Measurements from ENCODE around the gene AXIN1.
"Not testable (repeated sequence)": the region's sequence is repeated elsewhere in the genome, so short reads cannot be mapped to it uniquely, and the experiment has no call there.

AXIN1 gene

DNA sequence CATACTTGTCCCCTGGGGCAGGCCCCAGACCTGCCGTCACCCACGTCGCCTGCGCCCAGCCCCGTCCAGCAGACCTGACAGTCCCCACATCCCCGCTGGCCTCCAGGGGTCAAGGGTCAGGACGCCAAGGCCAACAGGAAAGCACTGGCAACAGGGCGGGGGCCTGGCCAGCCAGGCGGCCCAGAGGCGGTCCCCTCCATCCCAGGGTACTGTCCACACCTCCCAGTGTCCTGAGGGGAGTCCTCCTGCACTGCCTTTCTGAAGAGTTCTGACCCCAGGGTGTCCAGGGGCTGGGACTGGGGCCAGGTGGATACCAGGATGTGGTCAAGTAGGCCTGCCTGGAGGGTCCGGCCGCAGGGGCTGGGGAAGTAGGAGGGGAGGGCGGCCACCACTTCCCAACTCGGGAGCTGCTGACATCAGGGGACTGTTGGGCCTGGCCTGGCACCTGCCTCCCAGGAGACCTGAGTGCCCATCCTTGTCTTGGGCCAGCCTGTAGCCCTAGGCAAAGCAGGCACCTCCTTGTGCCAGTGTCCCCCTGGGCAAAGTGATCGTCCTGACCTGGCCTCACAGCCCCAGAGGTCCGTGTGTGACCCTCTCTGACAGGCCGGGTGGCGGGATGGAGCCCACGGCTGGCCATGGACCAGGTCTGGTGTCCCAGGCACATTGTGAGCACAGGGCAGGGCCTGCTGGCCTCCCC is 6.7 kb upstream of the AXIN1 start:
- no peak for DNase-seq (ENCODE audit: low spot score)

DNA sequence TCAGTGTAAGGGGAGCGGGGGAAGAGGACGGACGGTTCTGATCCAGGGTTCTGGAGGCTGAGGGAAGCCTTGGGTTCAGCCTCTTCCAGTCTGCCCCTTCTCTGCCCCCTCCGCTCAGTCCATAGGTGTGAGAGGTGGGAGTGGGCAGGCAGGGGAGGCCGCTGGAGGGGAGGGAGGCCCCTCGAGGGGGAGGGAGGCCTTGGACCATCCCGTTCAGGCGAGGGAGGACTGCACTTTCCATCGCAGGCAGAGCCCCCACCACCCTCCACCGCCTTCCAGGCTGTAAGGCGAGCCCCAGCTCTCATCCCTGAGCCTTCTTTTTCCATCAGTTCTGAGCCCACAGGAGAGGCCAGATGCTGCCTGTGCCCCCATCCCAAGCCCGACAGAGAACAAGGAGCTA is 4.2 kb upstream of the AXIN1 start:
- Mint-ChIP-seq H3K4me3 (no peak overlapping the region), H3K9me3 (no peaks in the 10 kb centered on the region), H3K4me1 (ENCODE audit: low read depth) (peaks cover 4% of the 10 kb centered on the region), H3K27me3 (ENCODE audit: low read depth) (no peaks in the 10 kb centered on the region), H3K36me3 (ENCODE audit: low read depth) (no peaks in the 10 kb centered on the region), H3K27ac (no peak overlapping the region)
- DNase-seq (ENCODE audit: low spot score) = no peak

More for the DNA sequence above, 6.7 kb upstream of the AXIN1 start:
- H3K9me3 Mint-ChIP-seq = no peaks in the 10 kb centered on the region
- H3K27me3 Mint-ChIP-seq (ENCODE audit: low read depth) = no peaks in the 10 kb centered on the region
- no peak overlapping the region for H3K4me3 Mint-ChIP-seq
- peaks cover 4% of the 10 kb centered on the region for H3K4me1 Mint-ChIP-seq (ENCODE audit: low read depth)
- no peak overlapping the region for H3K27ac Mint-ChIP-seq
- H3K36me3 Mint-ChIP-seq (ENCODE audit: low read depth) = no peaks in the 10 kb centered on the region

DNA sequence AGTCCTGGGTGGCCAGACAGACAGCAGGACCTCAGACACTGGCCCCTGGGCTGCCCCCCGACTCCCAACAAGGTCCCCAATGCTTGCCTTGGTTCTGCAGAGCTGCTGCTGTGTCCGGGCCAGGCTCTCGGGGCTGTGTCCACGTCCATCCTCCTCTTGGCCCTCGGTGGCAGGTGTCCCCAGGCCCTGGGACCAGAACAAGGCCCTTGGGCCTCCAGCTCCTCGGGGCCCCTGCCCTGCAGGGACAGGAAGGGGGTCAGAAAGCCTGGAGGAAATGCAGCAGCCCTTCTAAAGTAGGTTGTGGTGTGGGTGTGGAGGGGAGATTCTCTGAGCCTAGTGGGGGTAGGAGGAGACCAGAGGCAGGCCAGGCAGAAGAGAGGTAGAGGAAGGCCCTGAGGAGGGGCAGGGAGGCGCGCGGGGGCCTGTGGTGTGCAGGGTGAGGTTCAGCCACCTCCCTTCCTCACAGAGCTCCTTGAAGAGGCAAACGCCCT is 2.5 kb upstream of the AXIN1 start:
- no peak for DNase-seq (ENCODE audit: low spot score)
- peak overlapping the region; percentile 24 for H3K4me3 Mint-ChIP-seq
- H3K27ac Mint-ChIP-seq = peak overlapping the region; percentile 26

DNA sequence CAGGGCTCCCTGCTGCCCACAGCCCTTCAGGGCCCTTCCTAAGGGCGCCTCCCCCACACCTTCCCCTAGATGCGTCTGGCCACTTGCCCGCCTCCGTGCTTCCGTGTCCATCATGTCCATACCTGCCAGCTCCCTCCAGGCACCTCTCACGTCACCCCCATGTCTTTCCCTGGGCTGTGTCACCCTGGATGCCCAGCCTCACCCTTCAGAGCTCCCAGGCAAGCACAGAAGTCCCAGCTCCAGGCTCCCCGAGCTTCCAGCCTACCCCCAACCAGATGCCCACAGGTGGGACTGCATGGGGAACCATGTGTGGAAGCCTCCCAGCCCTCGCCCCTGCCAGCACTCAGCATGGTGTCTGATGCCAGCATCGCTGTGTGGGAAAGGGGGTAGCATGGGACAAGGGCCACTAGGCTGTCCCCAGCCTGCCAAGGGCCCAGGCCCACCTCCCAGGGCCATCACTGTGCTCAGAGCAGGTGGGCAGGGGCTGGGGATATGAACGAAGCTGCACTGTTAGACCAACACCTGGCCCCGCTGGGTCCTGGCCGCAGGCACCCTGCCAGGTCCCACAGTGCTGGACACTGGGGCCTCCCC is 1.9 kb upstream of the AXIN1 start:
- DNase-seq (ENCODE audit: low spot score) = no peak
- H3K36me3 Mint-ChIP-seq (ENCODE audit: low read depth) = peaks cover 7% of the 10 kb centered on the region
- H3K27me3 Mint-ChIP-seq (ENCODE audit: low read depth) = no peaks in the 10 kb centered on the region
- H3K4me1 Mint-ChIP-seq (ENCODE audit: low read depth) = peaks cover 17% of the 10 kb centered on the region
- peak overlapping the region; percentile 51 for H3K4me3 Mint-ChIP-seq
- no peaks in the 10 kb centered on the region for H3K9me3 Mint-ChIP-seq
- no peak overlapping the region for H3K27ac Mint-ChIP-seq

More for the DNA sequence above, 2.5 kb upstream of the AXIN1 start:
- Mint-ChIP-seq H3K9me3 (no peaks in the 10 kb centered on the region), H3K27me3 (ENCODE audit: low read depth) (no peaks in the 10 kb centered on the region), H3K36me3 (ENCODE audit: low read depth) (peaks cover 7% of the 10 kb centered on the region), H3K4me1 (ENCODE audit: low read depth) (peaks cover 14% of the 10 kb centered on the region)

DNA sequence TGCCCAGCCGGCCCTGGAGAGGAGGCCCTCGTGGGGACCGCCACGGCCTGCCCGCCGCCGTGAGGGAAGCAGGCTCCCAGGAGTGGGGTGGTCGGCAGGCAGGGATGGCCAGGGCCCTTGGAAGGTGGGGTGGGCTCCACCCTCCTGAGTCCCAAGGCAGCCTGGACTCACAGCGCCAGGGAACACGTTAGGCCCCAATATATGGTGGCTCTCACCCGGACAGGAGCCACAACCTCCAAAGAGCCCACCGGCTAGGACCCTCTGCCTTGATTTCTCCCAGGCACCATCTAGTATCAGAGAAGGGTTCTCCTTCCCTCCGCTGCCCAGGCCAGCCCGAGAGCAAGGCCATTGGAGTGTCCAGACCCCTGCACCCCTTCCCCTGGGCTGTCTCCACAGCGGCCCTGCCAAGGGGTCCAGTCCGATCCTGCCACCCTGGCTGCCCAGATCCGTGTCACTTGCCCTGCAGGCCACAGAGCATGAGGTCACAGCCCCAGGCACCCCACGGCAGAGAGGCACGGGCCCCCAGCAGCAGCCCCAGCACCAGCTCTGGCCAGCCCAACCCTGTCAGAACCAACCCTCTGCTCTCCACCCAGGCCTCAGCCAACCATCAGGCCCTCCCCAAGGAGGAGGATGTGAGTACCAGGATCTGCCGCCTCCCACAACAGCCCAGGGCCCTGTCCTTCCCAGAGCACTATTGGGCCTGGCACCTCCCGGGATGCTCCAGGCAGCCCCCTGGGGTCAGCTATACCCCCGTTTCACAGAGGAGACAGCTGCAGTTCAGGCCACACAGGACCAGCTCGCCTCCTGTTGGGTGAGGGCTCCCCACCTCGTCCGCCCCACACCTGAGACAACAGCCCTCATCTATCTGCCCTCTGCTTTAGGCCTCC is 1.1 kb upstream of the AXIN1 start:
- Mint-ChIP-seq H3K4me1 (ENCODE audit: low read depth) (peaks cover 21% of the 10 kb centered on the region), H3K27ac (no peak overlapping the region), H3K4me3 (peak overlapping the region; percentile 51), H3K36me3 (ENCODE audit: low read depth) (peaks cover 9% of the 10 kb centered on the region), H3K27me3 (ENCODE audit: low read depth) (no peaks in the 10 kb centered on the region), H3K9me3 (no peaks in the 10 kb centered on the region)
- no peak for DNase-seq (ENCODE audit: low spot score)

DNA sequence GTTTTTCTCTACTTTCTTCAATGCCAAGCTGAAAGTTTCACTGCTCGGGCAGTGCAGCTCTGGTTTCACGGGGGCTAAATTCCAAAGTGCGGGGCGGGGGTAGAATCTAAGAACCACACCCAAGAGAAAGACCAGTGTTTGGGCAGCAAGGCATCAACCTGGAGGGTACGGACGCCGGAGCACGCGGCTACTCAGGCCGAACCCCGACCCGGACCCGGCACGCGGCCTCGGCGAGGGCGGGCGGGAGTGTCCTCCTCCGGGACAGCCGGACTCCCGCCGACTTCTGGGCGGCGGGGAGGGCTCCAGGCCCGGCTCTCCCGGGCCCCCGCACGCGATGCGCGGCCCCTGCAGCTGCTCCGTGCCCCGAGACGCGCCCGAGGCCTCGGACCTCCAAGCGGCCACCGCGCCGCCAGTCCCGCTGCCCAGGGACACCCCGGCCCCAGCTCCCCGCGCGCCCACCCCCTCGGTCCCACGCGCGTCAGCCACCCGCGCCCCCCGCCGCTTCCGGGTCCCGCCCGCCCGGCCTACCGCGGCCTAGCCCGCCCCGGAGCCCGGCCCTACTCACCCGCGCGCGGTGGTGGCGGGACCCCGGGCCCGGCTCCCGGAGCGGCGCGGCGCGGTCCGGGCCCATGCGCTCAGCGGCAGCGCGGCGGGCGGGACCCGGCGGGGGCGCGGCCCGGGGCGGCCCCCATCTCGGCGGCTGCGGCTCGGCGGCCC is 561 bp downstream of the AXIN1 start:
- DNase-seq (ENCODE audit: low spot score) = no peak
- Mint-ChIP-seq H3K4me3 (peak overlapping the region; percentile 90), H3K4me1 (ENCODE audit: low read depth) (peaks cover 25% of the 10 kb centered on the region), H3K36me3 (ENCODE audit: low read depth) (peaks cover 12% of the 10 kb centered on the region), H3K9me3 (no peaks in the 10 kb centered on the region), H3K27ac (peak overlapping the region; percentile 90), H3K27me3 (ENCODE audit: low read depth) (no peaks in the 10 kb centered on the region)

DNA sequence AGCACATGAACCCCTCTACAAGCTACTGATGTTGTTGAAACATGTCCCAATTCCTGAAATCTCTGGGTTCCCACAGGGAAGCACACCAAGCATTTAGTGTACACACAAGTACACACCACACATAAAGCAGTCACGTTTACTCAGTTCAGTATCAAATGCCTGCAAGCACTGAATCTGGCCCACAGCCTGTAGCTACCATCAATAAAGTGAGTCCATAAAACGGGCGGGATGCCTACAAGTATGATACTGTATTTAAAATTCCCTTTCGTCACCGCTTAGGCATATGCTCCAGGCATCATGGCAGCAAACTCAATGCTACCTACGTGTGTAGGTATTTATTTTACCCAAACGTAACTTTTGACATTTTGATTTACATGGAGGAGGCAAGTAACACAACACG is 2.3 kb downstream of the AXIN1 start:
- peaks cover 24% of the 10 kb centered on the region for H3K36me3 Mint-ChIP-seq (ENCODE audit: low read depth)
- H3K27me3 Mint-ChIP-seq (ENCODE audit: low read depth) = no peaks in the 10 kb centered on the region
- peaks cover 23% of the 10 kb centered on the region for H3K4me1 Mint-ChIP-seq (ENCODE audit: low read depth)
- no peaks in the 10 kb centered on the region for H3K9me3 Mint-ChIP-seq
- no peak for DNase-seq (ENCODE audit: low spot score)
- H3K27ac Mint-ChIP-seq = no peak overlapping the region
- H3K4me3 Mint-ChIP-seq = peak overlapping the region; percentile 90

DNA sequence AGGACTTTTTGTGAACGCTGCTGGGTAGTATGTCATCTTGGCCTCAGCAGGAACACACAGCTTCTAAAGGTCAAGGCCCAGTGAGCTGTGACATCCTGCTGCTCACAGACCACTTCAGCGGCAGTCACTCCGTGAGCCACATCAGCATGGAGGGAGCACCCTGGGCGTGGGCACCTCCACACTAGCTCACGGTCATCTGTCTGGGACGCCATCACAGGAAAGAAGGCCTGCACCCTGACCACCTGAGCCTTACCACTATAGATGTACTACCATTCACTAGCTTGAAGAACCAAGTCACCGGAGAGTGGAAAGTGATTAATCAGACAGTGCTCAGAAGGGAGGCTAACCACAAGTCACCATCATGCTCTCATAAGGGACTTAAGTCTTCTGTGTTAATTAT is 3.3 kb downstream of the AXIN1 start:
- Mint-ChIP-seq H3K9me3 (no peaks in the 10 kb centered on the region), H3K27me3 (ENCODE audit: low read depth) (no peaks in the 10 kb centered on the region), H3K27ac (no peak overlapping the region), H3K4me3 (no peak overlapping the region), H3K36me3 (ENCODE audit: low read depth) (peaks cover 26% of the 10 kb centered on the region), H3K4me1 (ENCODE audit: low read depth) (peaks cover 22% of the 10 kb centered on the region)
- DNase-seq (ENCODE audit: low spot score) = no peak

DNA sequence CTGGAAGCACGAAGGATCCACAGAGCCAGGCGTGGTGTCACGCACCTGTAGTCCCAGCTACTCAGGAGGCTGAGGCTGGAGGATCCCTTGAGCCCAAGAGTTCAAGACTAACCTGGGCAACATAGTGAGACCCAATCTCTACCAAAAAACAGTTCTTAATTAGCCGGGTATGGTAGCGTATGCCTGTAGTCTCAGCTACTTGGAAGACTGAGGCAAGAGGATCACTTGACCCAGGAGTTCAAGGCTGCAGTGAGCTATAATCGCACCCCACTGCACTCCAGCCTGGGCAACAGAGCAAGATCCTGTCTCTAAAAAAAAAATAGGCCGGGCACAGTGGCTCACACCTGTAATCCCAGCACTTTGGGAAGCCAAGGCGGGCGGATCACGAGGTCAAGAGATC is 4.0 kb downstream of the AXIN1 start:
- peaks cover 26% of the 10 kb centered on the region for H3K36me3 Mint-ChIP-seq (ENCODE audit: low read depth)
- not testable (repeated sequence) for H3K27ac Mint-ChIP-seq; H3K27me3 Mint-ChIP-seq (ENCODE audit: low read depth); DNase-seq (ENCODE audit: low spot score); H3K4me3 Mint-ChIP-seq; H3K9me3 Mint-ChIP-seq
- H3K4me1 Mint-ChIP-seq (ENCODE audit: low read depth) = peaks cover 22% of the 10 kb centered on the region

DNA sequence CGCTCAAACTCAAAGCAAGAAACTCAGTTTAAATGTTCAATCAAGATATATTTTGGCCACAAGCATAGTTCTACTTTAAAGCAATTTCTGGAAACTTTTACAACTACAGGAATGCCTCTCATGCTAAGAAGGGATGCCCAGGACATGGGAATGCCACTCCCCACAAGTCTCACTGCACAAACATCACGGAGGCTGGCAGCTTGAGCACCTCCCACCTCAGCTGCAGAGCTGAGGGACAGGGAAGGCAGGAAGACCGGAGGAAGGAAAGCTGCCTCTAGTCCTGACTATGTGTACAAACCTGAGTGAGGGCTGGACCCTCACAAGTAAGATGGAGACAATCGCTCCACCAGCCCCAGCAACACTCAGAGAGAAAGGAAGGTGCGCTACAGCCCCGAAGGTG is 5.3 kb downstream of the AXIN1 start:
- Mint-ChIP-seq H3K9me3 (no peaks in the 10 kb centered on the region), H3K4me1 (ENCODE audit: low read depth) (peaks cover 29% of the 10 kb centered on the region), H3K4me3 (no peak overlapping the region), H3K27ac (no peak overlapping the region), H3K27me3 (ENCODE audit: low read depth) (no peaks in the 10 kb centered on the region), H3K36me3 (ENCODE audit: low read depth) (peaks cover 34% of the 10 kb centered on the region)
- no peak for DNase-seq (ENCODE audit: low spot score)

DNA sequence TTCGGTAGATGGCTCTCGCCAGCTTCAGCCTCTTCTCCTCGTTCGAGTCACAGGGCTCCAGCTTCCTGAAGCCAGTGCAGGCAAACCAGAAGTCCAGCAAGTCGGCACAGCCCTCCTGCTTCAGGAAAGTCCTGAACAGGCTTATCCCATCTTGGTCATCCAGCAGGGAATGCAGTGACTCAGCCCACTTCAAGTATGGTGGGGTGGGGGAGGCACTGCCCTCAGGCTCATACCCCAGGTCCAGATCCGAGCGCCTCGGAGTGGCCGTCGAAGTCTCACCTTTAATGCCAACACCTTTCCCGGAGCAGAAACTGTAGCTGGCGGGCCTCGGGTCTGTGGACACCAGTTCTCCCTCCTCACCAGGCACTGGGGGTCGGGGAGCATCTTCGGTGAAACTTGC is 5.9 kb downstream of the AXIN1 start:
- Mint-ChIP-seq H3K4me3 (no peak overlapping the region), H3K4me1 (ENCODE audit: low read depth) (peaks cover 35% of the 10 kb centered on the region)

DNA sequence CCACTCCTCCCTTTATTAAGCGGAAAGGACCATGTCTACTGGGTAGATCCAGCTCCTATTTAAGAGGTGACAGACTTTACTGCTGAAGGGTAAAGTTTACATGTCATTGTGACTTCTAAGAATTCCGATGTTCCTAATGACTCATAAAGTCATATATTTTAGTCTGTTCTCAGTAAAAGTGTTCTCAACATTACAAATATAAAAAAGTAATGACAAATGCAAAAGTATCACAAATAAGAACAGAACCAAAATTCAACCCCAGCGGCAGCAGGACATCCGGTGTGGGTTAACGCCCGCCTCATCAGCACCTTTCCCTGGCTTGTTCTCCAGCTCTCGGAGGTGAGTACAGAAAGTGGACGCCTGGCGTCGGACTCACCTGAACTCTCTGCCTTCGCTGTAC is 6.8 kb downstream of the AXIN1 start:
- Mint-ChIP-seq H3K27ac (no peak overlapping the region), H3K4me3 (no peak overlapping the region), H3K36me3 (ENCODE audit: low read depth) (peaks cover 41% of the 10 kb centered on the region), H3K27me3 (ENCODE audit: low read depth) (no peaks in the 10 kb centered on the region), H3K4me1 (ENCODE audit: low read depth) (peaks cover 33% of the 10 kb centered on the region), H3K9me3 (no peaks in the 10 kb centered on the region)
- DNase-seq (ENCODE audit: low spot score) = no peak

More for the DNA sequence above, 5.9 kb downstream of the AXIN1 start:
- H3K36me3 Mint-ChIP-seq (ENCODE audit: low read depth) = peaks cover 40% of the 10 kb centered on the region
- no peaks in the 10 kb centered on the region for H3K27me3 Mint-ChIP-seq (ENCODE audit: low read depth)
- DNase-seq (ENCODE audit: low spot score) = no peak
- H3K27ac Mint-ChIP-seq = no peak overlapping the region
- H3K9me3 Mint-ChIP-seq = no peaks in the 10 kb centered on the region

DNA sequence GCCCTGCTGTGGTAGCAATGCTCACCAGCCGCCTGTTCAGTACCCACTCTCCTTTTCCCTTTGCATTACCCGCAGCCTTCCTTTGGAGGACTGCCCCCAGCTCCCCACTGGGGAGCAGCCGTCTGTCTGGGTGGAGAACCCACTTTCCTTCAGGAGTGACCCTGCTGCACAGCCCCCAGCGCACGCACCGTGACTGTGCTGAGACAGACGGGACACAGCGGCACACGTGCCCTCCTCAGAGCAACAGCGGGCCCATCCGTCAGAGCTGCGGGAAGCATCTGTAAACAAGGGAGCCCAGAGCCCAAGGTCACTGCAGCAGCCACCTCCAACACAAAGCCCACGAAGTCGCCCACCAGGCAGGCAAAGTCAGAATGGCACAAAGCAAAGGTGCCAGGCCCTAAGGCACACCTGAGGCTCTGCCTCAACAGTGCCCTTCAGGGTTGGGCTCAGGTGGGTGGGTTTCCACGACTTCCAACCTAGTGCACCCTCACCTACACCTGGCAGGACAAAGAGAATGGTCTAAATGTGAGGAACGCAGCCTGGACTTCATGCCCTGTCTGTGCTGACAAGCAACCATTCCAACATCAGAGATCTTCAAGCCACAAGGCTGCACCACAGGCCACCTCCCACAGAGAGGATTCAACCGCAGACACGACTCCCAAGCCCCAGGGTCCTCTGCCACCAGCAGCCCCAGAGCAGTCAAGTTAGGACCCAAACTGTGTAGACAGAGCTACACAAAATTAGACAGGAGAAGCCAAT is 9.9 kb downstream of the AXIN1 start:
- Mint-ChIP-seq H3K4me3 (peak overlapping the region; percentile 31), H3K9me3 (no peaks in the 10 kb centered on the region), H3K4me1 (ENCODE audit: low read depth) (peaks cover 28% of the 10 kb centered on the region), H3K27me3 (ENCODE audit: low read depth) (no peaks in the 10 kb centered on the region), H3K36me3 (ENCODE audit: low read depth) (peaks cover 43% of the 10 kb centered on the region), H3K27ac (no peak overlapping the region)
- no peak for DNase-seq (ENCODE audit: low spot score)

All from T-helper 2 cell treated with Interferon-gamma antibody and Interleukin-4, amounts not matched to agents 5 μg/mL and 100 μg/mL, for 36 hours (primary cell).